HepG2 (cell line): Measurements from ENCODE around the gene MYH9. TPM values are rescaled to one million over a fixed set of nuclear protein-coding genes. Genes with fewer than 3 reads are reported as not detected.
A peak's percentile ranks its signal among the peaks of the same experiment; 100 is the strongest.

Experiments
- CHD4 ChIP-seq: fragments of 200-600 bp; sonication (generic); IDR thresholded peaks from 2 replicates; pipeline ENCODE4 v1.7.0; 2017; ENCODE audit warnings: mild to moderate bottlenecking, low read length, borderline replicate concordance
- KDM6A ChIP-seq: IDR thresholded peaks from 2 replicates; pipeline ENCODE4 v1.6.1; 2016; ENCODE audit warnings: low read depth
- MIXL1 ChIP-seq: IDR thresholded peaks from 2 replicates; pipeline ENCODE4 v1.6.1; 2016
- SIX4 ChIP-seq: sonication (generic); formaldehyde crosslinking; IDR thresholded peaks from 2 replicates; pipeline ENCODE4 v1.4.0; 2020; ENCODE audit warnings: missing genetic modification reagents
- SRSF9 ChIP-seq: fragments of 200-400 bp; formaldehyde crosslinking; IDR thresholded peaks from 2 replicates; pipeline ENCODE4 v1.6.1; 2018; ENCODE audit warnings: borderline replicate concordance, mild to moderate bottlenecking, low read depth, low read length; ENCODE audit not compliant: insufficient read depth, poor library complexity, severe bottlenecking
- STAG1 ChIP-seq: sonication (generic); formaldehyde crosslinking; IDR thresholded peaks from 2 replicates; pipeline ENCODE4 v1.4.0; 2020; ENCODE audit warnings: missing genetic modification reagents
- TAF15 ChIP-seq: fragments of 200-400 bp; formaldehyde crosslinking; IDR thresholded peaks from one replicate; pipeline ENCODE4 v1.6.1; 2018; ENCODE audit warnings: mild to moderate bottlenecking, low read depth, low read length; ENCODE audit not compliant: poor library complexity, severe bottlenecking
- ZNF331 ChIP-seq: sonication (generic); formaldehyde crosslinking; IDR thresholded peaks from 2 replicates; pipeline ENCODE4 v1.4.0; 2020; ENCODE audit warnings: missing genetic modification reagents
- ZNF343 ChIP-seq: sonication (generic); formaldehyde crosslinking; IDR thresholded peaks from 2 replicates; pipeline ENCODE4 v1.4.0; 2020; ENCODE audit warnings: mild to moderate bottlenecking, missing genetic modification reagents
- ZNF724P ChIP-seq: sonication (generic); formaldehyde crosslinking; IDR thresholded peaks from 2 replicates; pipeline ENCODE4 v1.8.0; 2022; ENCODE audit warnings: missing genetic modification reagents, borderline replicate concordance
- ZNF772 ChIP-seq: sonication (generic); formaldehyde crosslinking; IDR thresholded peaks from 2 replicates; pipeline ENCODE4 v1.5.0; 2020; ENCODE audit warnings: mild to moderate bottlenecking, missing genetic modification reagents
- ZSCAN31 ChIP-seq: sonication (generic); formaldehyde crosslinking; IDR thresholded peaks from 2 replicates; pipeline ENCODE4 v1.5.0; 2020; ENCODE audit warnings: low read depth, mild to moderate bottlenecking, missing genetic modification reagents
- polyA plus RNA-seq, 8 experiments: library from polyadenylated mRNA; depleted of rRNA in 3 of 8; stranded (reverse) in 7 of 8; unstranded in 1 of 8; fragments of >200 nt; fragmentation: Illumina TruSeq in 4 of 8; extraction: Trizol in 4 of 8; gene quantifications; 2 replicates each; pipeline versions ENCODE4 v1.2.1 to v1.2.3, GENCODE V29; 2011 to 2016; ENCODE audit warnings: low read depth in 4 of 8, missing spikeins in 1 of 8, mixed read lengths in 1 of 8; ENCODE audit not compliant: insufficient read depth in 1 of 8
- total RNA-seq, 5 experiments: library from RNA; depleted of rRNA; stranded (reverse); fragments of >200 nt; fragmentation: Illumina TruSeq; extraction: Trizol; gene quantifications; 2 replicates each; pipeline ENCODE4 v1.2.3, GENCODE V29; 2016; ENCODE audit warnings: low read depth in 1 of 5
- TF ChIP-seq, protein P1 (sequence below): sonication (generic); formaldehyde crosslinking; IDR thresholded peaks from 2 replicates; pipeline ENCODE4 v1.4.0; 2020; ENCODE audit warnings: missing genetic modification reagents, borderline replicate concordance
- TF ChIP-seq, protein P2 (sequence below): sonication (generic); formaldehyde crosslinking; IDR thresholded peaks from 2 replicates; pipeline ENCODE4 v1.9.0; 2022; ENCODE audit warnings: missing genetic modification reagents, mild to moderate bottlenecking, borderline replicate concordance
- TF ChIP-seq, protein P3 (sequence below): sonication (generic); formaldehyde crosslinking; IDR thresholded peaks from 2 replicates; pipeline ENCODE4 v1.4.0; 2020; ENCODE audit warnings: missing genetic modification reagents
- TF ChIP-seq, protein P4 (sequence below): IDR thresholded peaks from 2 replicates; pipeline ENCODE4 v1.6.1; 2012; ENCODE audit warnings: low read length, improper control_type of control experiment
- TF ChIP-seq, protein P5 (sequence below): sonication (generic); formaldehyde crosslinking; IDR thresholded peaks from 2 replicates; pipeline ENCODE4 v1.5.0; 2020; ENCODE audit warnings: mild to moderate bottlenecking, missing genetic modification reagents

The MYH9 gene
- total and polyA plus RNA-seq, 2 of the 13 experiments (the other 11 are each of a cell fraction or from before 2014, with no cell fraction given), result 50.7 to 98.5 TPM

DNA sequence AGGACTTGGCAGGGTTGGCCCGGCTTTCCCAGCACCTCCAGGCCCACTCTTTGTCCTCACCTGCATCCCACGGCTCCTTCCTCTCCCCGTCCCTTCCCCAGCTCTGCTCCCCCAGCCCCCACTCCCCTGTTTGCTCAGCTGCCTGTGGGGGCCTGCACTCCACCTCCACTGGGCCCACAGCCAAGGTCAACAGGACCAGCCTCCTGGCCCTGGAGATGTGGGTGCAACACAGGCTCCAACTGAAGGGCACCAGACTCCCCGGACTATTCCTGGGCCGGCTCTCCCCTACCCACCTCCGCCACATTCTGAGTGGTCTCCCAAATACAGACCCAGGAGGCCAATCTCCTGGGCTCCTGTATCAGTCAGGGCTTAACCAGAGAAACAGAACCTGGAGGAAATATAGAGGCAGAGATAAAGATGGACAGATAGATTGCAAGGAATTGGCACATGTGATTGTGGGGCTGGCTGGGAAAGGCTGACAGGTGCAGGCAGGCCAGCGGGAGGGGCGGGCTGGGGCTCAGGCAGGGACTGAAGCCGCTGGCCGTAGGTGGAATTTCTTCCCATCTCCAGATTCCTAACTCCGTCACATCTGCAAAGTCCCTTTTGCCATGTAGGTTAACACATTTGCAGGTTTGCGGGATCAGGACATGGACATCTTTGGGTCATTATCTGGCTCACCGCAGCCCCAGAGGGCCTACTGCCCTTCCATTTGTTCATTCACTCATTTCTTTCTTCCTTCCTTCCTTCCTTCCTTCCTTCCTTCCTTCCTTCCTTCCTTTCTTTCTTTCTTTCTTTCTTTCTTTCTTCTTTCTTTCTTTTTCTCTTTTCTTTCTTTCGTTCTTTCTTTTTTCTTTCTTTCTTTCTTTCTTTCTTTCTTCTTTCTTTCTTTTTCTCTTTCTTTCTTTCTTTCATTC lies 45.8 kb upstream of the MYH9 start (continued):
- TF ChIP-seq, protein P1, sequence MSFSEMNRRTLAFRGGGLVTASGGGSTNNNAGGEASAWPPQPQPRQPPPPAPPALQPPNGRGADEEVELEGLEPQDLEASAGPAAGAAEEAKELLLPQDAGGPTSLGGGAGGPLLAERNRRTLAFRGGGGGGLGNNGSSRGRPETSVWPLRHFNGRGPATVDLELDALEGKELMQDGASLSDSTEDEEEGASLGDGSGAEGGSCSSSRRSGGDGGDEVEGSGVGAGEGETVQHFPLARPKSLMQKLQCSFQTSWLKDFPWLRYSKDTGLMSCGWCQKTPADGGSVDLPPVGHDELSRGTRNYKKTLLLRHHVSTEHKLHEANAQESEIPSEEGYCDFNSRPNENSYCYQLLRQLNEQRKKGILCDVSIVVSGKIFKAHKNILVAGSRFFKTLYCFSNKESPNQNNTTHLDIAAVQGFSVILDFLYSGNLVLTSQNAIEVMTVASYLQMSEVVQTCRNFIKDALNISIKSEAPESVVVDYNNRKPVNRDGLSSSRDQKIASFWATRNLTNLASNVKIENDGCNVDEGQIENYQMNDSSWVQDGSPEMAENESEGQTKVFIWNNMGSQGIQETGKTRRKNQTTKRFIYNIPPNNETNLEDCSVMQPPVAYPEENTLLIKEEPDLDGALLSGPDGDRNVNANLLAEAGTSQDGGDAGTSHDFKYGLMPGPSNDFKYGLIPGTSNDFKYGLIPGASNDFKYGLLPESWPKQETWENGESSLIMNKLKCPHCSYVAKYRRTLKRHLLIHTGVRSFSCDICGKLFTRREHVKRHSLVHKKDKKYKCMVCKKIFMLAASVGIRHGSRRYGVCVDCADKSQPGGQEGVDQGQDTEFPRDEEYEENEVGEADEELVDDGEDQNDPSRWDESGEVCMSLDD (CRISPR knock-in tag), result peak; percentile 75; the same call in 1 of the 2 replicates
- TF ChIP-seq ZNF724P (CRISPR knock-in tag), result no peak
- TF ChIP-seq ZNF772, result peak; percentile 43; the same call in 1 of the 2 replicates
- TF ChIP-seq, protein P2, sequence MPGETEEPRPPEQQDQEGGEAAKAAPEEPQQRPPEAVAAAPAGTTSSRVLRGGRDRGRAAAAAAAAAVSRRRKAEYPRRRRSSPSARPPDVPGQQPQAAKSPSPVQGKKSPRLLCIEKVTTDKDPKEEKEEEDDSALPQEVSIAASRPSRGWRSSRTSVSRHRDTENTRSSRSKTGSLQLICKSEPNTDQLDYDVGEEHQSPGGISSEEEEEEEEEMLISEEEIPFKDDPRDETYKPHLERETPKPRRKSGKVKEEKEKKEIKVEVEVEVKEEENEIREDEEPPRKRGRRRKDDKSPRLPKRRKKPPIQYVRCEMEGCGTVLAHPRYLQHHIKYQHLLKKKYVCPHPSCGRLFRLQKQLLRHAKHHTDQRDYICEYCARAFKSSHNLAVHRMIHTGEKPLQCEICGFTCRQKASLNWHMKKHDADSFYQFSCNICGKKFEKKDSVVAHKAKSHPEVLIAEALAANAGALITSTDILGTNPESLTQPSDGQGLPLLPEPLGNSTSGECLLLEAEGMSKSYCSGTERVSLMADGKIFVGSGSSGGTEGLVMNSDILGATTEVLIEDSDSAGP (CRISPR knock-in tag), result peak; percentile 73
- no peak for TF ChIP-seq SRSF9
- no peak for TF ChIP-seq MIXL1
- TF ChIP-seq STAG1, result 0 out of 2 replicates have a peak, but pooled peaks have one; percentile 14
- no peak for TF ChIP-seq CHD4
- TF ChIP-seq ZNF331 (CRISPR knock-in tag), result peak; percentile 77
- peak; percentile 93 for TF ChIP-seq KDM6A (CRISPR knock-in tag)
- TF ChIP-seq, protein P3, sequence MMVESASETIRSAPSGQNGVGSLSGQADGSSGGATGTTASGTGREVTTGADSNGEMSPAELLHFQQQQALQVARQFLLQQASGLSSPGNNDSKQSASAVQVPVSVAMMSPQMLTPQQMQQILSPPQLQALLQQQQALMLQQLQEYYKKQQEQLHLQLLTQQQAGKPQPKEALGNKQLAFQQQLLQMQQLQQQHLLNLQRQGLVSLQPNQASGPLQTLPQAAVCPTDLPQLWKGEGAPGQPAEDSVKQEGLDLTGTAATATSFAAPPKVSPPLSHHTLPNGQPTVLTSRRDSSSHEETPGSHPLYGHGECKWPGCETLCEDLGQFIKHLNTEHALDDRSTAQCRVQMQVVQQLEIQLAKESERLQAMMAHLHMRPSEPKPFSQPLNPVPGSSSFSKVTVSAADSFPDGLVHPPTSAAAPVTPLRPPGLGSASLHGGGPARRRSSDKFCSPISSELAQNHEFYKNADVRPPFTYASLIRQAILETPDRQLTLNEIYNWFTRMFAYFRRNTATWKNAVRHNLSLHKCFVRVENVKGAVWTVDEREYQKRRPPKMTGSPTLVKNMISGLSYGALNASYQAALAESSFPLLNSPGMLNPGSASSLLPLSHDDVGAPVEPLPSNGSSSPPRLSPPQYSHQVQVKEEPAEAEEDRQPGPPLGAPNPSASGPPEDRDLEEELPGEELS (CRISPR knock-in tag), result peak; percentile 71
- peak; percentile 85; the same call in 1 of the 2 replicates for TF ChIP-seq ZNF343 (CRISPR knock-in tag)
- TF ChIP-seq SIX4 (CRISPR knock-in tag), result no peak
- peak; percentile 69 for TF ChIP-seq TAF15
- TF ChIP-seq ZSCAN31 (CRISPR knock-in tag), result no peak
- TF ChIP-seq, protein P4, sequence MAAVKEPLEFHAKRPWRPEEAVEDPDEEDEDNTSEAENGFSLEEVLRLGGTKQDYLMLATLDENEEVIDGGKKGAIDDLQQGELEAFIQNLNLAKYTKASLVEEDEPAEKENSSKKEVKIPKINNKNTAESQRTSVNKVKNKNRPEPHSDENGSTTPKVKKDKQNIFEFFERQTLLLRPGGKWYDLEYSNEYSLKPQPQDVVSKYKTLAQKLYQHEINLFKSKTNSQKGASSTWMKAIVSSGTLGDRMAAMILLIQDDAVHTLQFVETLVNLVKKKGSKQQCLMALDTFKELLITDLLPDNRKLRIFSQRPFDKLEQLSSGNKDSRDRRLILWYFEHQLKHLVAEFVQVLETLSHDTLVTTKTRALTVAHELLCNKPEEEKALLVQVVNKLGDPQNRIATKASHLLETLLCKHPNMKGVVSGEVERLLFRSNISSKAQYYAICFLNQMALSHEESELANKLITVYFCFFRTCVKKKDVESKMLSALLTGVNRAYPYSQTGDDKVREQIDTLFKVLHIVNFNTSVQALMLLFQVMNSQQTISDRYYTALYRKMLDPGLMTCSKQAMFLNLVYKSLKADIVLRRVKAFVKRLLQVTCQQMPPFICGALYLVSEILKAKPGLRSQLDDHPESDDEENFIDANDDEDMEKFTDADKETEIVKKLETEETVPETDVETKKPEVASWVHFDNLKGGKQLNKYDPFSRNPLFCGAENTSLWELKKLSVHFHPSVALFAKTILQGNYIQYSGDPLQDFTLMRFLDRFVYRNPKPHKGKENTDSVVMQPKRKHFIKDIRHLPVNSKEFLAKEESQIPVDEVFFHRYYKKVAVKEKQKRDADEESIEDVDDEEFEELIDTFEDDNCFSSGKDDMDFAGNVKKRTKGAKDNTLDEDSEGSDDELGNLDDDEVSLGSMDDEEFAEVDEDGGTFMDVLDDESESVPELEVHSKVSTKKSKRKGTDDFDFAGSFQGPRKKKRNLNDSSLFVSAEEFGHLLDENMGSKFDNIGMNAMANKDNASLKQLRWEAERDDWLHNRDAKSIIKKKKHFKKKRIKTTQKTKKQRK, result no peak
- TF ChIP-seq, protein P5, sequence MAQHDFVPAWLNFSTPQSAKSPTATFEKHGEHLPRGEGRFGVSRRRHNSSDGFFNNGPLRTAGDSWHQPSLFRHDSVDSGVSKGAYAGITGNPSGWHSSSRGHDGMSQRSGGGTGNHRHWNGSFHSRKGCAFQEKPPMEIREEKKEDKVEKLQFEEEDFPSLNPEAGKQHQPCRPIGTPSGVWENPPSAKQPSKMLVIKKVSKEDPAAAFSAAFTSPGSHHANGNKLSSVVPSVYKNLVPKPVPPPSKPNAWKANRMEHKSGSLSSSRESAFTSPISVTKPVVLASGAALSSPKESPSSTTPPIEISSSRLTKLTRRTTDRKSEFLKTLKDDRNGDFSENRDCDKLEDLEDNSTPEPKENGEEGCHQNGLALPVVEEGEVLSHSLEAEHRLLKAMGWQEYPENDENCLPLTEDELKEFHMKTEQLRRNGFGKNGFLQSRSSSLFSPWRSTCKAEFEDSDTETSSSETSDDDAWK, result no peak
